22Rv1 (cell line): Measurements from ENCODE around the gene CHKB.

Experiments
- CTCF ChIP-seq: fragments of 450-650 bp; IDR thresholded peaks from 2 replicates; pipeline ENCODE4 v1.5.1; 2017; ENCODE audit warnings: mild to moderate bottlenecking
- ZFX ChIP-seq: fragments of 450-650 bp; IDR thresholded peaks from 2 replicates; pipeline ENCODE4 v1.6.1; 2017; ENCODE audit warnings: antibody characterized with exemption, borderline replicate concordance

GRCh38 chr22:50625131-50625567 lies 42.5 kb upstream of the CHKB start:
- no peak for TF ChIP-seq CTCF
- TF ChIP-seq ZFX, result no peak
